CD14-positive monocyte (primary cell): Measurements from ENCODE around the gene PTPRN2. TPM values are rescaled to one million over a fixed set of nuclear protein-coding genes. Genes with fewer than 3 reads are reported as not detected.

Experiments used
- DNase-seq, 3 donors: peaks; one replicate each; pipeline ENCODE4 v3.0.0-alpha.2; 2011 to 2022
- H2AFZ ChIP-seq: 2 replicates; pipeline ENCODE4 v1.6.0; 2012; ENCODE audit warnings: mild to moderate bottlenecking, low read depth, low read length, inconsistent platforms; ENCODE audit not compliant: insufficient read depth, poor library complexity, severe bottlenecking
- H3K27ac ChIP-seq, 2 donors: 1 replicate in 1 of 2; 2 replicates in 1 of 2; pipeline ENCODE4 v1.5.1; 2012 to 2013; ENCODE audit warnings: low read length in 2 of 2, control low read depth in 1 of 2, inconsistent platforms in 1 of 2, low read depth in 1 of 2, mild to moderate bottlenecking in 1 of 2
- H3K27me3 ChIP-seq, 2 donors: one replicate each; pipeline versions ENCODE4 v1.6.0 to v1.6.1; 2011 to 2013; ENCODE audit warnings: low read length in 2 of 2; ENCODE audit not compliant: control insufficient read depth in 2 of 2, insufficient read depth in 2 of 2
- H3K36me3 ChIP-seq, 2 donors: replicated peaks in 1 of 2; 1 replicate in 1 of 2; 2 replicates in 1 of 2; pipeline versions ENCODE4 v1.5.1 to v1.6.1; 2012 to 2013; ENCODE audit warnings: low read length in 2 of 2, control low read depth in 1 of 2, inconsistent platforms in 1 of 2, mild to moderate bottlenecking in 1 of 2; ENCODE audit not compliant: insufficient read depth in 2 of 2, control insufficient read depth in 1 of 2
- H3K4me1 ChIP-seq, 2 donors: 1 replicate in 1 of 2; 2 replicates in 1 of 2; pipeline versions ENCODE4 v1.5.1 to v1.6.1; 2012 to 2013; ENCODE audit warnings: low read length in 2 of 2, control low read depth in 1 of 2, inconsistent platforms in 1 of 2, mild to moderate bottlenecking in 1 of 2, moderate library complexity in 1 of 2; ENCODE audit not compliant: insufficient read depth in 2 of 2, control insufficient read depth in 1 of 2
- H3K4me2 ChIP-seq: replicated peaks from 2 replicates; pipeline ENCODE3; 2012; ENCODE audit warnings: low read length, moderate library complexity, mild to moderate bottlenecking; ENCODE audit not compliant: poor library complexity, severe bottlenecking; ENCODE audit errors: extremely low read depth
- H3K4me3 ChIP-seq, 3 experiments: fragments of 200-600 bp in 1 of 3; sonication (generic) in 1 of 3; replicated peaks in 1 of 3; 1 replicate in 2 of 3; 2 replicates in 1 of 3; pipeline ENCODE4 v1.5.1; 2011 to 2013; ENCODE audit warnings: low read length in 3 of 3, mild to moderate bottlenecking in 3 of 3, control low read depth in 2 of 3, low read depth in 2 of 3, inconsistent platforms in 1 of 3, moderate library complexity in 1 of 3
- H3K79me2 ChIP-seq: 2 replicates; pipeline ENCODE4 v1.6.0; 2012; ENCODE audit warnings: mild to moderate bottlenecking, control low read depth, inconsistent platforms, low read length, moderate library complexity; ENCODE audit not compliant: insufficient read depth
- H3K9ac ChIP-seq: 2 replicates; pipeline ENCODE4 v1.6.0; 2017; ENCODE audit warnings: low read length, mild to moderate bottlenecking; ENCODE audit not compliant: insufficient read depth, poor library complexity, severe bottlenecking
- H3K9me3 ChIP-seq, 2 donors: replicated peaks in 1 of 2; 1 replicate in 1 of 2; 2 replicates in 1 of 2; pipeline versions ENCODE4 v1.5.1 to v1.6.1; 2012 to 2013; ENCODE audit warnings: low read length in 2 of 2, control low read depth in 1 of 2; ENCODE audit not compliant: control insufficient read depth in 1 of 2, insufficient read depth in 1 of 2
- H4K20me1 ChIP-seq: 2 replicates; pipeline ENCODE4 v1.6.0; 2012; ENCODE audit warnings: mild to moderate bottlenecking, low read length, control low read depth, moderate library complexity; ENCODE audit not compliant: insufficient read depth
- H3K27ac Mint-ChIP-seq, 7 donors: one replicate each; pipeline ENCODE4 v1.8.0; 2020; ENCODE audit warnings: mild to moderate bottlenecking in 7 of 7, mixed read lengths in 7 of 7, moderate library complexity in 6 of 7, inconsistent platforms in 2 of 7
- H3K27me3 Mint-ChIP-seq, 3 donors: one replicate each; pipeline ENCODE4 v1.8.0; 2021 to 2022; ENCODE audit warnings: low read depth in 3 of 3, mild to moderate bottlenecking in 3 of 3, mixed read lengths in 3 of 3, moderate library complexity in 3 of 3, inconsistent platforms in 1 of 3
- H3K36me3 Mint-ChIP-seq, 2 donors: one replicate each; pipeline ENCODE4 v1.8.0; 2020; ENCODE audit warnings: mixed read lengths in 2 of 2, inconsistent platforms in 1 of 2, mild to moderate bottlenecking in 1 of 2
- H3K4me1 Mint-ChIP-seq: one replicate; pipeline ENCODE4 v1.8.0; 2020; ENCODE audit warnings: mild to moderate bottlenecking, mixed read lengths
- H3K4me3 Mint-ChIP-seq, 2 donors: one replicate each; pipeline ENCODE4 v1.8.0; 2020; ENCODE audit warnings: mild to moderate bottlenecking in 2 of 2, mixed read lengths in 2 of 2, moderate library complexity in 1 of 2
- H3K9me3 Mint-ChIP-seq, 7 donors: one replicate each; pipeline ENCODE4 v1.8.0; 2020 to 2022; ENCODE audit warnings: mixed read lengths in 7 of 7, mild to moderate bottlenecking in 6 of 7, moderate library complexity in 6 of 7, inconsistent platforms in 2 of 7
- WGBS: methylation state at CpG from one replicate; pipeline ENCODE4 v1.1.5; 2013; ENCODE audit warnings: missing lambda C conversion rate; ENCODE audit not compliant: insufficient coverage; 5-methylcytosine and 5-hydroxymethylcytosine counted together
- intact Hi-C, 2 donors: fragments of 100-400 bp; cut with micrococcal nuclease; formaldehyde crosslinking; loops; one replicate each; pipeline versions ENCODE4 v1.15.0 to v1.15.1; 2023
- polyA plus RNA-seq, 3 donors: library from polyadenylated mRNA; depleted of rRNA in 1 of 3; unstranded in 2 of 3; stranded (reverse) in 1 of 3; fragments of 300-500 nt in 2 of 3; fragments of >200 nt in 1 of 3; fragmentation: Illumina TruSeq in 2 of 3; gene quantifications; 1 replicate in 2 of 3; 2 replicates in 1 of 3; pipeline ENCODE4 v1.2.3, GENCODE V29; 2012 to 2021
- TF ChIP-seq, protein P1 (sequence below): fragments of 200-600 bp; IDR thresholded peaks from one replicate; pipeline ENCODE4 v1.8.0; 2022; ENCODE audit warnings: antibody characterized with exemption, mild to moderate bottlenecking

The PTPRN2 gene
- polyA plus RNA-seq, 3 donors, result 0.25 to 1.4 (median 0.97) TPM

DNA sequence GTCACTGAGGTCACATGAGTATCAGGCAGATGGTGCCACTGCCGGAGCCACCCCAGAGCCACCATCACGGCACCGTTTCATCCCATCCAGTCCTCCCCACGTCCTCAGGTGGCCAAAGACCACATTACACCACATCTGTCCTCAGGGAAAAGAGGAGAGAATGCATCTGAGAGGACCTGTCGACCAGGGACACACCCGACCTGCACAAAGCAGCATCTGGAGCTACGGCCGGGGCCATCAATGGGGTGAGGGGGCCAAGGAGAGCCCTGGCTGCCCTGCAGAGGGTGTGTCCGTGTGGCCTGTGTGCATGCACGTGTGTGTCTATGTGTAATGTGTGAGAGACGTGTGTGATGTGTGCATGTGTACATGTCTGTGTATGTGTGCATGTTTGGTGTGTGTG lies 770.2 kb downstream of the PTPRN2 start:
- Mint-ChIP-seq H3K4me3 (no peak overlapping the region), H3K27ac (peak overlapping the region in 1 of 7 donors; percentile 2), H3K27me3 (peaks cover 2 to 4% (median 3%) of the 10 kb centered on the region in 3 donors), H3K36me3 (no peaks in the 10 kb centered on the region), H3K9me3 (peaks cover 0 to 3% (median 0%) of the 10 kb centered on the region in 7 donors), H3K4me1 (no peaks in the 10 kb centered on the region)
- Histone ChIP-seq H4K20me1 (no peaks in the 10 kb centered on the region), H3K27ac (no peak overlapping the region), H2AFZ (no peak overlapping the region), H3K4me2 (no peak overlapping the region), H3K9me3 (no peaks in the 10 kb centered on the region), H3K9ac (no peak overlapping the region), H3K4me1 (no peaks in the 10 kb centered on the region), H3K36me3 (no peaks in the 10 kb centered on the region), H3K79me2 (no peaks in the 10 kb centered on the region), H3K4me3 (no peak overlapping the region), H3K27me3 (no peaks in the 10 kb centered on the region)
- TF ChIP-seq, protein P1, sequence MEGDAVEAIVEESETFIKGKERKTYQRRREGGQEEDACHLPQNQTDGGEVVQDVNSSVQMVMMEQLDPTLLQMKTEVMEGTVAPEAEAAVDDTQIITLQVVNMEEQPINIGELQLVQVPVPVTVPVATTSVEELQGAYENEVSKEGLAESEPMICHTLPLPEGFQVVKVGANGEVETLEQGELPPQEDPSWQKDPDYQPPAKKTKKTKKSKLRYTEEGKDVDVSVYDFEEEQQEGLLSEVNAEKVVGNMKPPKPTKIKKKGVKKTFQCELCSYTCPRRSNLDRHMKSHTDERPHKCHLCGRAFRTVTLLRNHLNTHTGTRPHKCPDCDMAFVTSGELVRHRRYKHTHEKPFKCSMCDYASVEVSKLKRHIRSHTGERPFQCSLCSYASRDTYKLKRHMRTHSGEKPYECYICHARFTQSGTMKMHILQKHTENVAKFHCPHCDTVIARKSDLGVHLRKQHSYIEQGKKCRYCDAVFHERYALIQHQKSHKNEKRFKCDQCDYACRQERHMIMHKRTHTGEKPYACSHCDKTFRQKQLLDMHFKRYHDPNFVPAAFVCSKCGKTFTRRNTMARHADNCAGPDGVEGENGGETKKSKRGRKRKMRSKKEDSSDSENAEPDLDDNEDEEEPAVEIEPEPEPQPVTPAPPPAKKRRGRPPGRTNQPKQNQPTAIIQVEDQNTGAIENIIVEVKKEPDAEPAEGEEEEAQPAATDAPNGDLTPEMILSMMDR, result no peak
- 86% methylated on average over 8 of the region's 11 CpGs for WGBS
- intact Hi-C loops, result no loop called here
- DNase-seq, result no peak

DNA sequence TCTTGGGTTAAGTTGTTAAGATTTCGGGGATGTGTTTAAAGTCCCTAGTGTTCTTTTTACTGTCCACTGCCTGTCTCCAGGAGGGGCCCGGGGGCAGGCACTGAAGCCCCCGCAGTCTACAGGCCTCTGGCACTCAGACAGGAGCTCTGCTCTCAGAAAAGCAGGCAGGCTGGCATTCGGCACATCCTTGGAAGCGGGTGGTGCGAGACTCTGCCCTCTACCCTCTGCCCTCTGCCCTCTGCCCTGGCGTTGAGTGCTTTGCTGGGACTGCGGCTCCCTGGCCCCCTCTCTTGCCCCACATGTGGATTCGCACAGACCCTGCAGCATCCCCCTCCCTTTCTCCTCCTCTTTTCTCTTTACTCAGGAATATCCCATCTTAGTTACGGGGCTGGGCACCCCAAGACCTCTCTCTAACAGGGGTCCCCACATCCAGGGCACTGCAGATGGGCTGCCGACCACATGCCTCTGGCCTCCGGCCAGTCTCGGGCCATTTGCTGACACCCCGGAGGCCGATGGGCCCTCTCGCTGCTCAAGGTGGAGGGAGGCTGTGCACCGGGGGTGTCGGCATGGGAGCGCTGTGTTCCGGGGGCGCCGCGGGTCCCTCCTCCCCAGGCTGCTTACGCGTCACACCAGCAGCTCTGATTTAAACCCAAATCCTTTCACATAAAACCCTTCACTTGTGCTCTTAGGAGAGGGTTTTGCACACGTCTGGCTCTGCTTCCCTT lies 770.9 kb downstream of the PTPRN2 start:
- TF ChIP-seq, protein P1, result no peak
- Histone ChIP-seq H3K4me3 (no peak overlapping the region), H3K79me2 (no peaks in the 10 kb centered on the region), H3K9ac (no peak overlapping the region), H3K4me2 (no peak overlapping the region), H3K9me3 (no peaks in the 10 kb centered on the region), H3K4me1 (no peaks in the 10 kb centered on the region), H3K27ac (no peak overlapping the region), H3K36me3 (no peaks in the 10 kb centered on the region), H2AFZ (no peak overlapping the region), H3K27me3 (no peaks in the 10 kb centered on the region), H4K20me1 (no peaks in the 10 kb centered on the region)
- peaks cover 2 to 4% (median 3%) of the 10 kb centered on the region in 3 donors for H3K27me3 Mint-ChIP-seq
- no peak for DNase-seq
- H3K4me3 Mint-ChIP-seq, result no peak overlapping the region
- intact Hi-C loops, result no loop called here
- H3K36me3 Mint-ChIP-seq, result no peaks in the 10 kb centered on the region
- WGBS, result 91% methylated on average over 16 of the region's 26 CpGs
- no peaks in the 10 kb centered on the region for H3K4me1 Mint-ChIP-seq
- H3K27ac Mint-ChIP-seq, result no peak overlapping the region
- H3K9me3 Mint-ChIP-seq, result peaks cover 0 to 3% (median 0%) of the 10 kb centered on the region in 7 donors
